GM19239 (cell line): ENCODE results near the gene NPY5R.

Experiments used
- DNase-seq: peaks from one replicate; pipeline ENCODE4 v3.0.0; 2011; ENCODE audit warnings: low spot score; ENCODE audit not compliant: insufficient read length
- FAIRE-seq: peaks from 2 replicates; lab custom pipeline; 2011; peaks lifted over from hg19 to GRCh38; lab: Jason Lieb, UNC

The NPY5R gene

DNA sequence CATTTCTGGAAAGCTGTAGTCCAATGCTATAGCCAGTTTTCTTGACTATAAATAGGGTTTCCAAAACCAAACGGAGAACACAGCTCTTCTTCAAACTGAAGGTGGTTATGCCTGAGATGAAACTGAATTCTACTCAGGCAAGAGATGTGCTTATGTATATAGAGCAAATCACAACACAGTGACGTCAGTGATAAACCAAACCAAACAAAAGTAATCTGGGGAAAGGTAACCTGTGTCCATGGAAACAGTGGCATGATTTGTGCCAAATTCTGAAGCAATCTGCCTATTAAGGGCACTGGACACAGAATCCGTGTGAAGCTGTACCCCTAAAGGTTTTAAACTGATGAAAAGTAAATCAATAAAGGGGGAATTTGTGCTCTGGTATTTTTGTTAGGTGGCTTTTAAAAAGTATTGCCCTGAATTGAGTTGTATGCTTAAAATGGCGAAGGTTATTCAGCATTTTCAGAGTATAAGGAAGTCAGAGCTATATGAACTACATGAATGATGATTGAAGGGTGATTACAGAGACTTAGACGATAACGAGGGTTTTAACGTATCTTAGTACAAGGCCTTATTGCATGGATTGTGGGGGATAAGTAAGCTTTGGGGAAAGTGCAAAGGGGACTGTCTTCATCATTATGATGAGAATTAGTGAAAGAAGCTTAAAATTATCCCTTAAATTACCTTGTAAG lies 38.6 kb downstream of the NPY5R start:
- DNase-seq (no peak), FAIRE-seq (no peak)

DNA sequence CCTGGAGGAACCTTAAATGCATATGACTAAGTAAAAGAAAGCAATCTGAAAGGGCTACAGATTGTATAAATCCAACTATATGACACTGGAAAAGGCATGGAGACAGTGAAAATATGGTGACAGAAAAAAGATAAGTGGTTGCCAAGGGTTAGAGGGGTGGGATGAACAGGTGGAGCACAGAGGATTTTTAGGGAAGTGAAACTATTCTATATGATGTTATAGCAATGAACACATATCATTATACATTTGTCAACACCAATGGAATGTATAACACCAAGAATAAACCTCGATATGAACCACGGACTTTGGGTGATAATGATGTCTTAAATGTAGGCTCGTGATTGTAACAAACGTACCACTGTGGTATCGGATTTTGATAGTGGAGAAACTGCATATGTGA lies 40.7 kb downstream of the NPY5R start:
- no peak for DNase-seq
- no peak for FAIRE-seq

DNA sequence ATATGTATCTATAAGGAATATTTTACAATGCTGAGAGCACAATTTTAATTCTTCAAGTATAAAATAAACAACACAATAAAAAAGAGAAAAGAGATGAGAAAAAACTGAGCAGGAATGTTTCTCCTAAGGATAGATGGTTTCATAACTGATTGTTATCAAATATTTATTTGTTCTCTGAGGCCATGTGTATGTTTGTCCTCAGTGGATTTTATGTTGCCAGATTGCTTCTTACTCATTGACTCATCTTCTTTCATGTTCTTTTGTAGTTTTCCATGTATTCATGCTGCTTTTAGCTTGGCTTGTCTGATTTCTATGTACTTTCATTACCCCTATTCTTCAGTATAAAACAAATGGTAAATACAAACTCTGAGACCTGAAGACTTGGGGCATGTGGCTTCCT lies 41.2 kb downstream of the NPY5R start:
- no peak for FAIRE-seq
- no peak for DNase-seq

DNA sequence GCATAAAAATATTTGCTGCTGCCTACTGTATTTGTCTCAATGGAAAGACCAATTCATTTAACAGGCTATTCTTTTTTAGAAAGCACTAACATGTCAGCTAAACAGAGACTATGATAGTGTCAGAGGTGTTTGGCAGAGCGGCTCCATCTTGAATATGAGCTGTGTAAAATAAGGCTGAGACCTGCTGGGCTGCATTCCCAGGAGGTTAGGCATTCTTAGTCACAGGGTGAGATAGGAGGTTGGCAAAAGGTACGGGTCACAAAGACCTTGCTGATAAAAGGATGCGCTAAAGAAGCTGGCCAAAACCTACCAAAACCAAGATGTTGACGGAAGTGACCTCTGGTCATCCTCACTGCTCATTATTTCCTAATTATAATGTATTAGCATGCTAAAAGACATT lies 41.8 kb downstream of the NPY5R start:
- no peak for DNase-seq
- no peak for FAIRE-seq

DNA sequence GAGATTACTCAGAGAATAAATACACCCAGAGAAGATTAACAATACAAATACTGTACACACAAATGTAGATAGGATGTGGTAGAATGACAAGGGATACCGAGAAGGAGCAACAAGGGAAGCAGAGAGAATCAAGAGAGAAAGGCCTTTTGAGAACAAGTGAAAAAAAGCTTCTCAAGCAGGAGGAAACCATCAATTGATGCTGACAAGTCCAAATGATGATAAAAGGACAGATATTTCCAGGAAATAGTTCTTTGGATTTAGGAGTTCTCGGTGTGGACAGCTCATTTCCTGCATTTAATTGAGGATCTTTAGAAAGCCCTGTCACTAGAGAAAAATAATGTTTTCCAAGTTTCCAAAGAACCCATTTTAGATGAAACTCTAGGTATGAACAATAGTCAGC lies 48.1 kb downstream of the NPY5R start:
- FAIRE-seq: no peak
- no peak for DNase-seq

DNA sequence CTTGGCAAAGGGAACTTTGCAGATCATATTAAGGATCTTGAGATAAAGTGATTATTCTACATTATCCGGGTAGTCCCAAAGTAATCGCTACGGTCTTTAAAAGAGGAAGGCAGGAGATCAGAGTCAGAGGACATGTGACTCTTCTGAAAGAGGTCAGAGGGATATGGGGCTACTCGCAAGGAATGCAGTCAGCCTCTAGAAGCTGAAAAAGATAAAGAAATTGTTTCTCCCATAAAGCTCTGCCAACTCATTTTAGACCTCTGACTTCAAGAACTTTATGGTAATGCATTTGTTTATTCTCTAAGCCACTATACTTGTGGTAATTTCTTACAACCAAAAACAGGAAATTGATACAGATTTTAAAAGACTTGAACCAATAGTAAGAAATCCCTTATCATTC lies 48.6 kb downstream of the NPY5R start:
- no peak for FAIRE-seq
- DNase-seq: no peak

DNA sequence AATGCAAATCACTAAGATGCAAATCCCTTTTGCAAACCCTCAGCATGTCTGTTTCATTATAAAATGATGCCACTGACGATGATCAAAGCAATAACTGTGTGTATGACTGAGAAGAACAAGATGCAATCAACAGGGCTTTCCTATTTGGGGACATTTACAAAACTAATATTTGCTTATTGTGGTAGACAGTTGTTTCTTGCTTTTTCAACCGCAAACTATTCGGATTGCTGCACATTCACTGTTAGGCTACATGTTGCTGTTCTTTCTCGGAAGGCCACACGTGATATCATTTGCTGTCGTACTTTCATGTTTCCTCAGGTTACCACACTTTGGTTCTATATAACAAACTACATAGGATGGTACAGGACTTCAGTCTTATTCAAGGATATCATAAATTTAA lies 49.8 kb downstream of the NPY5R start:
- FAIRE-seq (no peak), DNase-seq (no peak)

DNA sequence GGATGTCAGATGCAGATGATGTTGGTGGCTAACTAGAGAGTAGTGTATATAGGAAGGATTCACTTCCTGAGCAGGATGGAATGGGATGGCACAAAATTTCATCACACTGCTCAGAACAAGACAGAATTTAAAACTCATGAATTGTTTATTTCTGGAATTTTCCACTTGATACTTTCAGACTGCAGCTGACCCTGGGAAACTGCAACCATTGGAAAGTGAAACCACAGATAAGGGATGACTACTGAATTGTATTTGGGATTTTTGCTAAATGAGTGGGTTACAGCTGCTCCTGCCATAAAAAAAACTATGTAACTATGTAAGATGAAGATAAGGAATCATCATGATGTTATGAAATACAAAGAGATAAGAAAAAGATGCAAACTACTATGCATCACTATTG lies 51.4 kb downstream of the NPY5R start:
- no peak for DNase-seq
- no peak for FAIRE-seq

DNA sequence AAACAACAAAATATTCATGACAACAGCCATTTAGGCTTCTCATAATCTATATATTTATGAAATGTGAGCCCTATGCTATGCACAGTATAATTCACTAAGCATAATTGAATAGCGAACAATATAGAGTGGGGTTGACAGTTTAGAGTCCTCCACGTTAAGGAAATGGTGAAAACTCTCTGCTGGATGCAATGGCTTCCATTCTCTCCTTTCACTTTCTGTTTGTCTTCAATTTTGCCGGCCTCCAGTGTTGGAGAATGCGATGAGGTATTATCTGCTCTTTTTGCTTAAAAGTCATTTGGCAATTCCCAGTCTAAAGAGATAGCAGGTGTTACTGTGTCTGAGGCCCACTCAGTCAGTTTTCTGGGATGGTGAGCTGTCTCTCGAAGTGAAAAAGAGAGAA lies 52.1 kb downstream of the NPY5R start:
- FAIRE-seq (no peak), DNase-seq (no peak)

DNA sequence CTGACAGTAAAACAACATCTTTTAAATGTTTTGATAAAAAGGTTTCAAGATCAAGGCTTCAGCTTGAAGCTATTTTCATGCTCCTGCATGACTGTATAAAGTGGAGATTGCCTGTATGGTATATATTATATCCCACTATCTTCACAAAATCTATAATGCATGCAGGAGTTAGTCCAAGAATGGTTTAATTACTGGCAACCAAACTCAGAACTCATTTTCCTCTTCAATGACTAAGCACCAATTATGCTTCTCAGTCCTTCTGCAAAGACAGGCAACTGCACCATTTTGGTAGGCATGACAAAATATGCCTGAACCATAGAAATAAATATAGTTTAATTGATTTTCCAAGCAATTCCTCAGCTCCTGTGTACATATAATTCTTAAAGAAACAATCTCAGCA lies 54.5 kb downstream of the NPY5R start:
- FAIRE-seq (no peak), DNase-seq (no peak)

DNA sequence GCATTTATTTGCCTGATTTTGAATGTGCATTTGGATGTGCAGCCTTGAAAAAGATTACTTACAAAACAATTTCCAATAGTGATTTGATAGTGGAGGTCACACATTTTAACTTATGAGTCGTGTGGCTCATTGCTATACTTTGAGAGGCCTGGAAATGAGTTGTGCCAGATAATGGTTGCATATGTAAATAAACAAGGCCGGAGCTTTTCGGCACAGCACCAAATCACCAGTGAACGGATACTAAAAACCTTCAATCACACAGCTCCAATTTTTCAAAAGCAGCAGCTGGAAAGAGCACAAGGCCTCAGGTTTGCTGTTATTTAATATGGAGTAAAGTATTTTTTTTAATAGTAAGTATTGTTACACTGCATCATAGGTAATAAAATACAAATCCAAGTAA lies 57.2 kb downstream of the NPY5R start:
- DNase-seq (no peak), FAIRE-seq (no peak)
